Stimulated activated CD8-positive, alpha-beta memory T cell treated with anti-CD3 and anti-CD28 coated beads, Interleukin-7, amount 100 ng/mL, for 24 hours (primary cell): ENCODE data around the gene EVI5.
A peak's percentile ranks its signal among the peaks of the same experiment; 100 is the strongest.

Source experiments
- DNase-seq: peaks from one replicate; pipeline ENCODE4 v3.0.0-alpha.2; 2020; ENCODE audit warnings: low read depth

The EVI5 gene

GRCh38 chr1:92784639-92785500 is at the start of gene EVI5:
Gene EVI5, minus strand, starts transcription at chr1:92785108. Its CDS starts 48,562 bp downstream, at chr1:92736546.
- DNase-seq, result peak; percentile 45

GRCh38 chr1:92834617-92835016 is 49.7 kb upstream of the EVI5 start:
- no peak for DNase-seq

- no peak for DNase-seq
Observed at GRCh38 chr1:92833840-92834239, 48.9 kb upstream of the EVI5 start.

- no peak for DNase-seq
Observed at GRCh38 chr1:92832537-92833114, 47.7 kb upstream of the EVI5 start.

GRCh38 chr1:92831762-92832536 is 47.0 kb upstream of the EVI5 start, which contains the start of gene RPL5:
Gene RPL5, plus strand, starts transcription at chr1:92832040. Its CDS starts 75 bp downstream, at chr1:92832115.
- DNase-seq, result peak; percentile 92

- DNase-seq, result no peak
Observed at GRCh38 chr1:92831368-92831761, 46.5 kb upstream of the EVI5 start.

GRCh38 chr1:92826792-92827191 is 41.9 kb upstream of the EVI5 start:
- no peak for DNase-seq

- DNase-seq, result no peak
Observed at GRCh38 chr1:92822879-92823278, 38.0 kb upstream of the EVI5 start.

GRCh38 chr1:92820551-92820950 is 35.6 kb upstream of the EVI5 start:
- no peak for DNase-seq

GRCh38 chr1:92820024-92820423 is 35.1 kb upstream of the EVI5 start:
- no peak for DNase-seq

GRCh38 chr1:92817986-92818764 is 33.3 kb upstream of the EVI5 start:
- DNase-seq, result no peak

- no peak for DNase-seq
Observed at GRCh38 chr1:92817137-92817697, 32.3 kb upstream of the EVI5 start.

GRCh38 chr1:92816732-92817131 is 31.8 kb upstream of the EVI5 start:
- DNase-seq, result no peak

- DNase-seq, result no peak
Observed at GRCh38 chr1:92808381-92808780, 23.5 kb upstream of the EVI5 start.

- no peak for DNase-seq
Observed at GRCh38 chr1:92805216-92805615, 20.3 kb upstream of the EVI5 start.

GRCh38 chr1:92804721-92805201 is 19.9 kb upstream of the EVI5 start:
- no peak for DNase-seq

GRCh38 chr1:92803140-92803887 is 18.4 kb upstream of the EVI5 start:
- no peak for DNase-seq

- no peak for DNase-seq
Observed at GRCh38 chr1:92797961-92798360, 13.1 kb upstream of the EVI5 start.

GRCh38 chr1:92797297-92797696 is 12.4 kb upstream of the EVI5 start:
- DNase-seq, result no peak

GRCh38 chr1:92795166-92795565 is 10.3 kb upstream of the EVI5 start:
- DNase-seq, result no peak

- no peak for DNase-seq
Observed at GRCh38 chr1:92792340-92792782, 7.5 kb upstream of the EVI5 start.
